ENCODE data around the gene LDLRAP1.
"Not testable (repeated sequence)": the region's sequence is repeated elsewhere in the genome, so short reads cannot be mapped to it uniquely, and the experiment has no call there.

DNA sequence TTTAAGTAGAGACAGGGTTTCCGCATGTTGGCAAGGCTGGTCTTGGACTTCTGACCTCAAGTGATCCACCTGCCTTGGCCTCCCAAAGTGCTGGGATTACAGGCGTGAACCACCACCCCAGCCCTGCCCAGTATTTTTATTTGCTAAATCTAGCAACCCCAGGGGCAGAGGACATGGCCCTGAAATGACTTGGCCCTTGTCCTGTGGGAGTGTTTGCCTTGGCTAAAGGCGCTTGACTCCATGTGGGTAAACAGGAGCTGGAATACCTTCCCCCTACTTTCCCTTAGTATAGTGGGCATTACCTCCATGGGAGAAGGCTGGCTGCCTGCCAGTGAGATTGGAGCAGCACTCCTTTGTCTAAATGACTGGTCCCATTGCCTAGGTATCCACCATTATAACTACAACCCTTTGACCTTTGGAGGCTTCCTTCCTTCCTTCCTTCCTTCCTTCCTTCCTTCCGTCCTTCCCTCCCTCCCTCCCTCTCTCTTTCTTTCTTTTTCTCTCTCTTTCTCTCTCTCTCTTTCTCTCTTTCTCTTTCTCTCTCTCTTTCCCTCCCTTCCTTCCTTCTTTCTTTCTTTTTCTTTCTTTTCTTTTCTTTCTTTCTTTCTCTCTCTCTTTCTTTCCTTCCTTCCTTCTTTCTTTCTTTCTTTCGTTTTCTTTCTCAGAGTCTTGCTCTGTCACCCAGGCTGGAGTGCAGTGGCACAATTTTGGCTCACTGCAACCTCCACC lies 57.7 kb downstream of the LDLRAP1 start:
- TF ChIP-seq, protein P1, sequence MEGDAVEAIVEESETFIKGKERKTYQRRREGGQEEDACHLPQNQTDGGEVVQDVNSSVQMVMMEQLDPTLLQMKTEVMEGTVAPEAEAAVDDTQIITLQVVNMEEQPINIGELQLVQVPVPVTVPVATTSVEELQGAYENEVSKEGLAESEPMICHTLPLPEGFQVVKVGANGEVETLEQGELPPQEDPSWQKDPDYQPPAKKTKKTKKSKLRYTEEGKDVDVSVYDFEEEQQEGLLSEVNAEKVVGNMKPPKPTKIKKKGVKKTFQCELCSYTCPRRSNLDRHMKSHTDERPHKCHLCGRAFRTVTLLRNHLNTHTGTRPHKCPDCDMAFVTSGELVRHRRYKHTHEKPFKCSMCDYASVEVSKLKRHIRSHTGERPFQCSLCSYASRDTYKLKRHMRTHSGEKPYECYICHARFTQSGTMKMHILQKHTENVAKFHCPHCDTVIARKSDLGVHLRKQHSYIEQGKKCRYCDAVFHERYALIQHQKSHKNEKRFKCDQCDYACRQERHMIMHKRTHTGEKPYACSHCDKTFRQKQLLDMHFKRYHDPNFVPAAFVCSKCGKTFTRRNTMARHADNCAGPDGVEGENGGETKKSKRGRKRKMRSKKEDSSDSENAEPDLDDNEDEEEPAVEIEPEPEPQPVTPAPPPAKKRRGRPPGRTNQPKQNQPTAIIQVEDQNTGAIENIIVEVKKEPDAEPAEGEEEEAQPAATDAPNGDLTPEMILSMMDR (IDR thresholded peaks at IDR 0.05), result not testable (repeated sequence)
- TF ChIP-seq EP300 (IDR thresholded peaks at IDR 0.05); POLR2A (IDR thresholded peaks at IDR 0.05; ENCODE audit: low read depth); POLR2AphosphoS5 (IDR thresholded peaks at IDR 0.05): not testable (repeated sequence)
